Brain pericyte (primary cell): Measurements from ENCODE around the gene LCN10.

ENCODE experiments used
- DNase-seq: peaks from one replicate; pipeline ENCODE4 v3.0.0-alpha.2; 2012; ENCODE audit warnings: low read depth, low spot score

LCN10 gene

GRCh38 chr9:136688274-136689107 is 54.2 kb downstream of the LCN10 start:
- DNase-seq: no peak
